Activated CD4-positive, alpha-beta T cell treated with anti-CD3 and anti-CD28 coated beads, Interleukin-2, amount 50 U/mL, for 1 hour (primary cell): ENCODE measurements around the gene RGS4.

Experiments
- DNase-seq: peaks from one replicate; pipeline ENCODE4 v3.0.0-alpha.2; 2020

Gene RGS4

DNA sequence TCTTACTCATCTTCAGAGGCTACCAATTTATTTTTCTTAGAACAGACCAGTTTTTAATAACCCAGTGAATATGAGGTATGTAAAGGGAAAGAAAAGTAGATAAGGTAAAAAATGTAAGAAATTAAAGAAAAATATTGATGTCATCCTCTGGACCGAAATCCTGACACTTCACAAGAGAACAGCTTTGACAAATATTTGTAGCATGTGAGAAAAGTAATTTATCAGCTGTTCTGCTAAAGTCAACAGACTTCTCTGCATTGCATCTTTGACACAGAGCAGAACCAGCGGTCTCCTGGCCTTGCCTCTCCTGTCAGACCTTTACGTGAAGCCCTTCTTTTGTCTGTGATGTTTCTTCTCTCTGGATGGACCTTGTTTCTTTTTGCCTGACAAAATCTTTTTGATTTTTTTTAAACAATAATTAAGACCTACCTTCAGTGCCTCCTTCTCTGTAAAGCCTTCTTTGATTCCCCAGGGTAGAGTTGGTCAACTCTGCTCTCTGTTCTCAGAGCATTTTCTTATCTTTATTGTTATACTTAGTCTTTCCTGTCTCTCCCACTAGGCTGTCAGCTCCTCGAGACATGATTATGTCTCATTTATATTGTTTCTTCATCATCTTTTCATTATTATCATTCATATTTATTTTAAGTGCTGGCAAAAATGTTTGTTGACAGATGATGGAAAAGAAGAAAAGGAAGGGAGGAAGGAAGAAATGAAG is 35.4 kb downstream of the RGS4 start:
- no peak for DNase-seq

DNA sequence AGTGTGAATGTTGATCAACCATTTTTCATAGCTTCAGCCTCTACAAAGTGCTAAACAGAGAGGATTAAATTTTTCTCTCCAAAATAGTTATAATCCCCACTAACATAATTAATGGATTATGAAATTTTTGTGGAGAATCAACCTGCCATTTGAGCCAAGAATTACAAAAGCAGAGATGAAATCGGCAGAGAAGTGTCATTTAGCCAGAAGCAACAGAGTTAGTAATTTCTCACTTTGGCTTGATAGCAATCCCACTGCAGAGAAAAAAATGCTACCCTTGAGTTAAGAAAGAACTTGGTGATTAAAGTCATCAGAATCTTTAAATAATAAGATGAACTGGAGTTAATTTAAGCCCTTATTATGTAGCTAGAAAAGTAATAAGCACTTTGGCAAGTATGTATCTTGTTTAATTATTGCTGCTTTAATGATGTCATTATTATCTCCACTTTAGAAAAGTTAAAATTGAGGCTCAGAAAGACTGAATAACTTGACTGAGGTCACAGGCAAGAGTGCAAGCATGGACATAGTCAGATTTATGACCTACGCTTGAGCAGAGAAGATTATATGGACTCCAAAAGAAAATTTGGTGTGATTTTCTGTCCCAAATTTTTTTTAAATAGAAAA is 37.3 kb downstream of the RGS4 start:
- DNase-seq, result no peak

DNA sequence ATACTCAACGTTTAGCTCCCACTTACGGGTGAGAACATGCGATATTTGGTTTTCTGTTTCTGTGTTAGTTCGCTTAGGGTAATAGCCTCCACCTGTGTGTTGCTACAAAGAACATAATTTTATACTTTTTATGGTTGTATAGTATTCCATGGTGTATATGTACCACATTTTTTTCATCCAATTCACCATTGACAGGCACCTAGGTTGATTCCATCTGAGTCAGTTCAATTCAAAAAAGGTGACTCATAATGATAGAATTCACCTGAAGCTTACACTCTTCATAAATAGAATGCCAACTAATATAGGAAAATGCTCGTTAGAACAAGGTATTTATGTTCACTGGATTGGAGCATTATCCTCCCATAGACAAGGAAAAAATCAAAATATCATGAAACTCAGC is 38.5 kb downstream of the RGS4 start:
- DNase-seq, result no peak

DNA sequence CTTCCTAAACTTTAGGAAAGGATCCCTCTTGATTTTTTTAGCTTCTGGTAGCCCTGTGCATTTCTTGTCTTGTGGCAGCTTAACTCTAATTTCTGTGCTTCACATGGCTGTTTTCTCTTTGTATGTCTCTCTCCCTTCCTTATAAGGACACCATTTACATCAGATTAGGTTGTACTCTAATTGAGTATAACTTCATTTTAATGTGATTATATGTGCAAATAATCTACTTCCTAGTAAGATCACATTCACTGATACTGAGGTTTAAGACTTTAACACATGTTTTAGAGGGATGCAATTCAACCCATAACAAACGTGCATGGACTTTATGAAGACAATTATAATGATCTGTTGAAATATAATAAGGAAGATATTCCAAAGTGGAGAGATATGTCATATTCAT is 46.7 kb downstream of the RGS4 start:
- no peak for DNase-seq

DNA sequence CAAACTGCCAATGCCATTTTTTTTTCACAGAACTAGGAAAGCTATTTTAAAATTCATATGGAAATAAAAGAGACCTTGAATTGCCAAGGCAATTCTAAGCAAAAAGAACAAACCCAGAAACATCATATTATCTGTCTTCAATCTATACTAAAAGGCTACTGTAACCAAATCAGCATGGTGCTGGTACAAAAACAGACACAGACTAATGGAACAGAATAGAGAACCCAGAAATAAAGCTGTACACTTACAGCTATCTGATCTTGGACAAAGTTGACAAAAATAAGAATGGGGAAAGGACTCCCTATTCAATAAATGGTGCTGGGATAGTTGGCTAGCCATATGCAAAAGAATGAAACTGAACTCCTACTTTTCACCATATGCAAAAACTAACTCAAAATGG is 50.5 kb downstream of the RGS4 start:
- DNase-seq, result no peak

DNA sequence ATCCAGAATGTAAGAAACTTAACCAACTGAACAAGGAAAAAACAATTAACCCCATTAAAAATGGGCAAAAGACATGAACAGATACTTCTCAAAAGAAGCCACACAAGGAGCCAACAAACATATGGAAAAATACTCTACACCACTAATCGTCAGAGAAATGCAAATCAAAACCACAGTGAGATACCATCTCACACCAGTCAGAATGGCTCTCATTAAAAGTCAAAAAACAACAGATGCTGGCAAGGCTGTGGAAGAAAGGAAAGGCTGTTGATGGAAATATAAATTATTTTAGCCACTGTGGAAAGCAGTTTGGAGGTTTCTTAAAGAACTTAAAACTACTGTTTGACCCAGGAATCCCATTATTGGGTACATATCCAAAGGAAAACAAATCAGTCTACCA is 51.2 kb downstream of the RGS4 start:
- no peak for DNase-seq

DNA sequence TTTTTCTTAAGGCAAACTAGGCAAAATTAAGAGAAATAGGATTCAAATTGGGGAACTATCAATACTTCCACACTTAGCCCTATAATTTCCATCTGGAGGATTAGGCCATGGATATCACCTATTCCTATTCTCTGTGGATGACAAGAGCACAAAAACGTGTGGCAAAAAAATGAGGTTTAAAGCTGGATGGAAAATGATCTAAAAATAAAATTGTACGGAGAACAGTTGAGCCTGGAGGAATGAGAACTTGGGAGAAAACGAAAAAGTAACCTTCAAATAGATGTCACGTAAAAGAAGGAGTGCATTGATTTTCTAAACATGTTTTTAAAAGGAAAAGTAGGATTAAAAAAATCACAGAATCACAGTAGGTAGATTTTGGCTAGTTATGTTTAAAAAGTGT is 55.7 kb downstream of the RGS4 start:
- DNase-seq, result no peak
